Upper lobe of right lung (tissue), 1 donor: ENCODE measurements around the gene FAM171A1. TPM values are rescaled to one million over a fixed set of nuclear protein-coding genes. Genes with fewer than 3 reads are reported as not detected.

Experiments used
- ATAC-seq: fragments of 200-7000 bp; cut with Tn5 transposase; one replicate; pipeline ENCODE4 v1.9.1; 2020; ENCODE audit warnings: mild to moderate bottlenecking, moderate library complexity
- DNase-seq: peaks from one replicate; pipeline ENCODE4 v3.0.0-alpha.2; 2020
- H3K27ac ChIP-seq: fragments of 200-600 bp; one replicate; pipeline ENCODE4 v1.8.0; 2022
- H3K27me3 ChIP-seq: fragments of 200-600 bp; one replicate; pipeline ENCODE4 v1.8.0; 2022; ENCODE audit warnings: mild to moderate bottlenecking
- H3K36me3 ChIP-seq: fragments of 200-600 bp; one replicate; pipeline ENCODE4 v1.8.0; 2022
- H3K4me1 ChIP-seq: fragments of 200-600 bp; one replicate; pipeline ENCODE4 v1.8.0; 2022
- H3K4me3 ChIP-seq: fragments of 200-600 bp; one replicate; pipeline ENCODE4 v1.8.0; 2022; ENCODE audit warnings: mild to moderate bottlenecking
- H3K9me3 ChIP-seq: fragments of 200-600 bp; one replicate; pipeline ENCODE4 v1.8.0; 2022
- intact Hi-C: fragments of 100-400 bp; cut with DNase I; formaldehyde crosslinking; loops from one replicate; pipeline ENCODE4 v1.11.0; 2022
- total RNA-seq: library from RNA; stranded (reverse); fragmentation: NEBNext Ultra II Directional; extraction: Animal tissue kit (Norgen Biotek cat#: 25700); gene quantifications from one replicate; pipeline ENCODE4 v1.2.1, GENCODE V29; 2021
- TF ChIP-seq, protein P1 (sequence below): fragments of 200-600 bp; IDR thresholded peaks from one replicate; pipeline ENCODE4 v1.8.0; 2022; ENCODE audit warnings: antibody characterized with exemption
- donor health status: DM: no; HTN: yes; CAD: no; lungs with severe emphysema.

The FAM171A1 gene
- total RNA-seq, 1 donor from 2014 or later, result 17.3 TPM

- intact Hi-C loops, result no loop called here
- H3K9me3 ChIP-seq, result no peaks in the 10 kb centered on the region
- H3K36me3 ChIP-seq, result no peaks in the 10 kb centered on the region
- TF ChIP-seq, protein P1, sequence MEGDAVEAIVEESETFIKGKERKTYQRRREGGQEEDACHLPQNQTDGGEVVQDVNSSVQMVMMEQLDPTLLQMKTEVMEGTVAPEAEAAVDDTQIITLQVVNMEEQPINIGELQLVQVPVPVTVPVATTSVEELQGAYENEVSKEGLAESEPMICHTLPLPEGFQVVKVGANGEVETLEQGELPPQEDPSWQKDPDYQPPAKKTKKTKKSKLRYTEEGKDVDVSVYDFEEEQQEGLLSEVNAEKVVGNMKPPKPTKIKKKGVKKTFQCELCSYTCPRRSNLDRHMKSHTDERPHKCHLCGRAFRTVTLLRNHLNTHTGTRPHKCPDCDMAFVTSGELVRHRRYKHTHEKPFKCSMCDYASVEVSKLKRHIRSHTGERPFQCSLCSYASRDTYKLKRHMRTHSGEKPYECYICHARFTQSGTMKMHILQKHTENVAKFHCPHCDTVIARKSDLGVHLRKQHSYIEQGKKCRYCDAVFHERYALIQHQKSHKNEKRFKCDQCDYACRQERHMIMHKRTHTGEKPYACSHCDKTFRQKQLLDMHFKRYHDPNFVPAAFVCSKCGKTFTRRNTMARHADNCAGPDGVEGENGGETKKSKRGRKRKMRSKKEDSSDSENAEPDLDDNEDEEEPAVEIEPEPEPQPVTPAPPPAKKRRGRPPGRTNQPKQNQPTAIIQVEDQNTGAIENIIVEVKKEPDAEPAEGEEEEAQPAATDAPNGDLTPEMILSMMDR, result no peak
- no peak for DNase-seq
- H3K4me1 ChIP-seq, result no peaks in the 10 kb centered on the region
- no peak overlapping the region for H3K27ac ChIP-seq
- ATAC-seq, result no peak
- no peak overlapping the region for H3K4me3 ChIP-seq
- no peaks in the 10 kb centered on the region for H3K27me3 ChIP-seq
These were observed 25.6 kb downstream of the FAM171A1 start for GRCh38 chr10:15345450-15345849.

DNA sequence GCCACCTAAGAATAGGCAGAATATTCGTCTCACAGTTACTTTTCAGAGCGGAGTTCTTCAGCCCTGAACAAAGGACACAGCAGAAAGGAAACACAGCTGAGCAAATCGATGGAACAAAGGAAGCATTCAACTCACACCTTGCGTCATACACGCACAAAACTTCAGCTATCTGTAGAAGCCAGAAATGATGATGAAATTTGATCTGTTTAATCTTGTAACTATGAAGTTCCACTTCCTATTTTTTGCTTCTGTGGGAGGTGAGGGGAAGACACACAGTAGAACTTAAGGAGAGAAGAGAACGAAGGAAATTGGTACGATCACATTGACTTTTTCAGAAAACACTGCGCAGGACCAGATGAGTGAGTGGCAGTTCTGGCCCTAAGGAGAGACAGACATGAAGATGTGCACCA is 26.2 kb downstream of the FAM171A1 start:
- Histone ChIP-seq H3K27ac (no peak overlapping the region), H3K4me1 (no peaks in the 10 kb centered on the region), H3K4me3 (no peak overlapping the region), H3K9me3 (no peaks in the 10 kb centered on the region), H3K36me3 (no peaks in the 10 kb centered on the region), H3K27me3 (no peaks in the 10 kb centered on the region)
- peak; percentile 33 for ATAC-seq
- intact Hi-C loops, result no loop called here
- TF ChIP-seq, protein P1, result no peak
- DNase-seq, result no peak

GRCh38 chr10:15344256-15344875 is 26.7 kb downstream of the FAM171A1 start:
- intact Hi-C loops, result no loop called here
- Histone ChIP-seq H3K4me1 (no peaks in the 10 kb centered on the region), H3K27ac (no peak overlapping the region), H3K36me3 (no peaks in the 10 kb centered on the region), H3K4me3 (no peak overlapping the region), H3K27me3 (no peaks in the 10 kb centered on the region), H3K9me3 (no peaks in the 10 kb centered on the region)
- DNase-seq (no peak), ATAC-seq (no peak)
- TF ChIP-seq, protein P1, result no peak

DNA sequence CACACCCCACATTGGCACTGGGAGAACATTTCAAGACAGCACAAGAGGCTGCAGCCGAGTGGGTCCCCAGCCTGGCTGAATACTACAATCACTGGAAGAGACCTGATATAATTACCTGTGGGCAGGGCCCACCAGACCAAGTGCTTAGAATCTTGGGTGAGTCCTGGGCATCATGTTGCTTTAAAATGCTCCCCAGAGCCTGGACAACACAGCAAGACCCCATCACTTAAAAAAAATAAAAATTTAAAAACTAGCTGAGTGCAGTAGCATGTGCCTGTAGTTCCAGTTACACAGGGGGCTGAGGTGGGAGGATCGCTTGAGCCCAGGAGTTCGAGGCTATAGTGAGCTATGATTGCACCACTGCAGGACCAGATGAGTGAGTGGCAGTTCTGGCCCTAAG is 28.1 kb downstream of the FAM171A1 start:
- DNase-seq (no peak), ATAC-seq (no peak)
- Histone ChIP-seq H3K4me3 (no peak overlapping the region), H3K27ac (no peak overlapping the region), H3K9me3 (no peaks in the 10 kb centered on the region), H3K36me3 (no peaks in the 10 kb centered on the region), H3K27me3 (no peaks in the 10 kb centered on the region), H3K4me1 (no peaks in the 10 kb centered on the region)
- intact Hi-C loops, result no loop called here
- TF ChIP-seq, protein P1, result no peak

DNA sequence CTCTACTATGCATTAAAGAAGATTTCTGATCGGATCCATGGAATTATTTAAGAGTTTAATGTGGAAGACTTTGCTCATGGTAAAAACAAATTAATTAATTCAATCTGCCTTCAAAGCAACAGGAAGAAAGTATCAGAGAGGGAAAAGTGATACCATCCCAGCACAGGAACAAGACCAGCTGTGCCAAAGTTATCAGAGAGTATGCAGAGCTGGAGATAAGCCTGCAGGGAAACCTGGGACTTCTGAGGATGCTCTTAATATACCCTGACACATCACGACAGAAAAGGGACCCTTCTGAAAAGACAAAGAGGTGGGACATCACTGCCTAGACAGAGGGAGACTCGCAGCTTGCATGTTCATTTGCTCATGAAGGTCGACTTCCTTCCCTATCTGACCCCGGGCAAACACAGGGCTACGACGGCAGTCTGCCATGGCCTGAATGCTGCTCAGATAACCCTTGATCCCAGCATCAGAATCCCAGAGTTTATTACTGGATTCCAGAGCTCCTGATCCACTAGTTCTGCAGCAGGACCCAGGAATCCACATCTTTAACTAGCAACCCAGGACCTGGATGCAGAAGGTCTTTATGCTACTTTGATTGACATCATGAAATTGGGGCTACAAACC is 29.5 kb downstream of the FAM171A1 start:
- ATAC-seq (no peak), DNase-seq (no peak)
- intact Hi-C loops, result no loop called here
- Histone ChIP-seq H3K27ac (no peak overlapping the region), H3K4me1 (no peaks in the 10 kb centered on the region), H3K4me3 (no peak overlapping the region), H3K9me3 (no peaks in the 10 kb centered on the region), H3K27me3 (no peaks in the 10 kb centered on the region), H3K36me3 (no peaks in the 10 kb centered on the region)
- TF ChIP-seq, protein P1, result no peak
